Measurements from ENCODE around the gene KCNJ14.

The KCNJ14 gene

DNA sequence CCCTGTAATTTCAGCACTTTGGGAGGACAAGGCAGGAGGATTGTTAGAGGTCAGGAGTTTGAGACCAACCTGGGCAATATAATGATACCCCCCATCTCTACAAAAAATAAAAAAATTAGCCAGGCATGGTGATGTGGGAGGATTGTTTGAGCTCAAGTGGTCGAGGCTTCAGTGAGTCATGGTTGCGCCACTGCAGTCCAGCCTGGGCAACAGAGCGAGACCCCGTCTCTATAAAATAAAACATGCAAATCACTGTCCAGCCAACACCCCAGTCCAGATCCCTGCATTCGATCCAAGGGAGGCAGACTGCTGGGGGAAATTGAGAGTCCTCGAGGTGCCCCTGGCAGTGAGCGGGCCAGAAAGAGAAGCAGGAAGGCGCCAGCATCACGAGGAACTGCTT lies 20.8 kb downstream of the KCNJ14 start:
- H3K4me3 ChIP-seq (ENCODE audit: low read depth, low read length) = no peak overlapping the region
- DNase-seq (ENCODE audit: low read depth) = no peak
- TF ChIP-seq, protein P1, sequence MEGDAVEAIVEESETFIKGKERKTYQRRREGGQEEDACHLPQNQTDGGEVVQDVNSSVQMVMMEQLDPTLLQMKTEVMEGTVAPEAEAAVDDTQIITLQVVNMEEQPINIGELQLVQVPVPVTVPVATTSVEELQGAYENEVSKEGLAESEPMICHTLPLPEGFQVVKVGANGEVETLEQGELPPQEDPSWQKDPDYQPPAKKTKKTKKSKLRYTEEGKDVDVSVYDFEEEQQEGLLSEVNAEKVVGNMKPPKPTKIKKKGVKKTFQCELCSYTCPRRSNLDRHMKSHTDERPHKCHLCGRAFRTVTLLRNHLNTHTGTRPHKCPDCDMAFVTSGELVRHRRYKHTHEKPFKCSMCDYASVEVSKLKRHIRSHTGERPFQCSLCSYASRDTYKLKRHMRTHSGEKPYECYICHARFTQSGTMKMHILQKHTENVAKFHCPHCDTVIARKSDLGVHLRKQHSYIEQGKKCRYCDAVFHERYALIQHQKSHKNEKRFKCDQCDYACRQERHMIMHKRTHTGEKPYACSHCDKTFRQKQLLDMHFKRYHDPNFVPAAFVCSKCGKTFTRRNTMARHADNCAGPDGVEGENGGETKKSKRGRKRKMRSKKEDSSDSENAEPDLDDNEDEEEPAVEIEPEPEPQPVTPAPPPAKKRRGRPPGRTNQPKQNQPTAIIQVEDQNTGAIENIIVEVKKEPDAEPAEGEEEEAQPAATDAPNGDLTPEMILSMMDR (IDR thresholded peaks at IDR 0.05; ENCODE audit: low read depth, low read length, missing control alignments) = no peak

DNA sequence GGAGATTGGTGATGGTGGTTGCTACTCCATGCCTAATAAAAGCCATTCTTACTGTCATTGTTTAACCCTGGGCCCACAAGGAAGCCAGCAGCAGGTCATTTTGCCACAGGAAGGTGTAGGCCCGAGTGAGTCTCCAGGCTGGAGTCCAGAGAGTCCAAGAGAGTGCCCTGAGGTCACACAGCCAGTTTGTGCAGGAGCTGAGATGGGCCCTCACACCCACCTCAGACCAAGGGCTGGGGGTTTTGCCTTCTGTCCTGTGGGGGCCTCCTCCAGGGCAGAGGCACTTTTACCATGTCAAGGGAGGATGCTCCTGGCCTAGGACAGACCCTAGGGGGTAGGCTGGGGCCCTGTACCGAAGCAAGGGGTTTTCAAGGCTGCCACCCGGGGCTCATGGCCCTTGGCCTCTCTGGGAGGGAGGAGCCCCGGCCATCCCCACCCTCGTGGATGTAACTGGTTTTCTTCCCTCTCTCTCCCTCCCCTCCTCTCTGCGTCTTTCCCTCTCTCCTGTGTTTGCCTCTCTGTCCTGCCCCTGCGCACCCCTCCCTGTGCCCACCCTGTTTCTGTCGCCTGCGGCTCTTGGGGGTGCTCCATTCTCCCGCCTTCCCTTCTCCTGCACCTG lies 21.8 kb downstream of the KCNJ14 start:
- H3K4me3 ChIP-seq (ENCODE audit: low read depth, low read length) = no peak overlapping the region
- TF ChIP-seq, protein P1 (IDR thresholded peaks at IDR 0.05; ENCODE audit: low read depth, low read length, missing control alignments) = no peak
- DNase-seq (ENCODE audit: low read depth) = no peak

DNA sequence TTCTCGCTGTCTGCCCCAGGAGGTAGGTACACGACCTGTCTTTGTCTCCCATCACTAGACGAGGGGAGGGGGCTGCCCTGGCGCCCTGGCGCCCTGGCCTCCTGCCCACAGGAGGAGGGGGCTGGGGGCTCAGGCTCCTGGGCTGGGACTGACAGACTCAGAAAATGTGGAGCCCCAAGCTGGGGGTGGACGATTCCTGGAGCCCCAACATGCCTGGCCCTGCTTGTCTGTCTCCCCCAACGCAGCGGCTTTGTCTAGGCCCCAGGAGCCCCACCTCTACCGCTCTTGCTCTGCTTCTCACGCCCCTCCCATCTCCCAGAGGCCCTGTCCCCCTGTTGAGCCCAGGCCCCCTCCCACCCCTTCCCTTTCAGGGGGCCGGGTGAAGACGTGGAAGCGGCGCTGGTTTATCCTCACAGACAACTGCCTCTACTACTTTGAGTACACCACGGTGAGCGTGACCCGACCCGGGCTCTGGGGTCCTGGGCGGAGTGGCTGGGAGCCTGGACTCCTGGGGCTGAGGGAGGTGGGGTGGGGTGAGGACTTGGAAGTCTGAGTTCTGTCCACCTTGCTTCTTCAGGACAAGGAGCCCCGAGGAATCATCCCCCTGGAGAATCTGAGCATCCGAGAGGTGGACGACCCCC lies 22.4 kb downstream of the KCNJ14 start:
- DNase-seq (ENCODE audit: low read depth) = no peak
- TF ChIP-seq, protein P1 (IDR thresholded peaks at IDR 0.05; ENCODE audit: low read depth, low read length, missing control alignments) = no peak
- H3K4me3 ChIP-seq (ENCODE audit: low read depth, low read length) = no peak overlapping the region

DNA sequence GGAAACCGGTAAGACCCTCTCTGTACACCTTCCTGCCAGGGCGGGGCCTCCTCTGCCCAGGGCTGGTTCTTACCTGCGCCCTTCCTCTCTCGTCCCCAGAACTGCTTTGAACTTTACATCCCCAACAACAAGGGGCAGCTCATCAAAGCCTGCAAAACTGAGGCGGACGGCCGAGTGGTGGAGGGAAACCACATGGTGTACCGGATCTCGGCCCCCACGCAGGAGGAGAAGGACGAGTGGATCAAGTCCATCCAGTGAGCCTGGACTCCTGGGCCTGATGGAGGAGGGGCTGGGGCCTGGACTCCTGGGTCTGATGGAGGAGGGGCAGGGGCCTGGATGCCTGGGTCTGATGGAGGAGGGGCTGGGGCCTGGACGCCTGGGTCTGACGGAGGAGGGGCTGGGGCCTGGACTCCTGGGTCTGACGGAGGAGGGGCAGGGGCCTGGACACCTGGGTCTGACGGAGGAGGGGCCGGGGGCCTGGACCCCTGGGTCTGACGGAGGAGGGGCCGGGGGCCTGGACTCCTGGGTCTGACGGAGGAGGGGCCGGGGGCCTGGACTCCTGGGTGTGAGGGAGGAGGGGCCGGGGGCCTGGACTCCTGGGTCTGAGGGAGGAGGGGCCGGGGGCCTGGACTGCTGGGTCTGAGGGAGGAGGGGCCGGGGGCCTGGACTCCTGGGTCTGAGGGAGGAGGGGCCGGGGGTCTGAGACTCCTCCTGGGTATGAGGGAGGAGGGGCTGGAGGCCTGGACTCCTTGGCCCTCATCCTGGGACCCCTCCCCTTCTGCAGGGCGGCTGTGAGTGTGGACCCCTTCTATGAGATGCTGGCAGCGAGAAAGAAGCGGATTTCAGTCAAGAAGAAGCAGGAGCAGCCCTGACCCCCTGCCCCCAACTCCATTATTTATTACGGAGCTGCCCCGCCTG lies 23.2 kb downstream of the KCNJ14 start:
- H3K4me3 ChIP-seq (ENCODE audit: low read depth, low read length) = no peak overlapping the region
- DNase-seq (ENCODE audit: low read depth) = no peak
- TF ChIP-seq, protein P1 (IDR thresholded peaks at IDR 0.05; ENCODE audit: low read depth, low read length, missing control alignments) = no peak

DNA sequence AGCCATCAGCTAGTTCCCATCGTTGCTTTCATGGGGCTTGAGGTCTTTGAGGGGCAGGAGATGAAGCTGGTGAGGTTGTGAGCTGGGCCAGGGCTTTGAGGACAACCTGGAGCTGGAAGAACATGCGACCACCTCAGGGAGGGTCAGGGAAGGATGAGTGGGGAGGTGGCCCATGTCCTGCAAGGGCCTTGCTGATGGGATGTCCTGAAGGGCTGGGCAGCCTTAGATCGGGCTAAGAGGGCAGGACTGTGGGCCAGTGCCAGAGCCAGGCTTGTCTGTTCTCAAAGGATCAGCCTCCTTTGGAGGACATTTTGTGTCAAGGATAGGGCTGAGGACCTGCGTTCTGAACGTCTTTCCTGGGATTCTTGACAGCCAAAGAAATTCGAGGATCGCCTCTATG lies 24.3 kb downstream of the KCNJ14 start:
- TF ChIP-seq, protein P1 (IDR thresholded peaks at IDR 0.05; ENCODE audit: low read depth, low read length, missing control alignments) = no peak
- no peak overlapping the region for H3K4me3 ChIP-seq (ENCODE audit: low read depth, low read length)
- no peak for DNase-seq (ENCODE audit: low read depth)

DNA sequence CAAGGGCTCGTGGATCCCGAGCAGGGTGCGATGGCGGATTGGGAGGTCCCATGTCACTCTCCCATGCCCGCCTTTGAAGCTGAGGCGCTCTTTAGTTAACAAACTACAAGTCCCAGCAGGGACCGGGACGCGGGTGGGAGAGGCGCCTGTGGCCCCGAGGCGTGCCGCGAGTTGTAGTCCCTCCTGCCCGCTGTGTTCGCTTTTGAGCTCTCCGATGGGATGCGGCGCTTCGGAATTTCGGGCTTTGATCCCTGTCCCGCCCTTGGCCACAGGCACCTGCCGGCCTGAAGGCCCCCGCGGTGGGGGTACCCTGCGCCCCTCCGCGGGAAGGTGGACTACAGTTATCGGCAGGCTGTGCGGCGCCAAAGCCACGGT lies 24.8 kb downstream of the KCNJ14 start:
- no peak overlapping the region for H3K4me3 ChIP-seq (ENCODE audit: low read depth, low read length)
- DNase-seq (ENCODE audit: low read depth) = no peak
- TF ChIP-seq, protein P1 (IDR thresholded peaks at IDR 0.05; ENCODE audit: low read depth, low read length, missing control alignments) = no peak
